Kidney (tissue), 22 donors: ENCODE data around the gene MYOZ3. TPM values are rescaled to one million over a fixed set of nuclear protein-coding genes. Genes with fewer than 3 reads are reported as not detected.
A peak's percentile ranks its signal among the peaks of the same experiment; 100 is the strongest.

Source experiments
- DNase-seq, 5 donors: peaks; one replicate each; pipeline ENCODE4 v3.0.0-alpha.2; 2013 to 2020
- FAIRE-seq: peaks from 2 replicates; lab custom pipeline; 2012; peaks lifted over from hg19 to GRCh38; lab: Jason Lieb, UNC
- H3K27ac ChIP-seq, 2 donors: one replicate each; pipeline ENCODE4 v1.7.0; 2013; ENCODE audit warnings: low read depth in 2 of 2, low read length in 2 of 2, inconsistent platforms in 1 of 2
- H3K27me3 ChIP-seq: one replicate; pipeline ENCODE4 v1.7.1; 2013; ENCODE audit warnings: low read length, inconsistent platforms; ENCODE audit not compliant: control insufficient read depth, insufficient read depth
- H3K36me3 ChIP-seq, 3 donors: one replicate each; pipeline versions ENCODE4 v1.7.0 to v1.7.1; 2013; ENCODE audit warnings: low read length in 3 of 3, control low read depth in 1 of 3, inconsistent platforms in 1 of 3; ENCODE audit not compliant: insufficient read depth in 3 of 3, control insufficient read depth in 2 of 3
- H3K4me1 ChIP-seq, 3 donors: one replicate each; pipeline versions ENCODE4 v1.7.0 to v1.7.1; 2013; ENCODE audit warnings: low read length in 3 of 3, inconsistent platforms in 1 of 3, low read depth in 1 of 3; ENCODE audit not compliant: control insufficient read depth in 2 of 3, insufficient read depth in 2 of 3
- H3K4me3 ChIP-seq, 3 donors: one replicate each; pipeline versions ENCODE4 v1.7.0 to v1.8.1; 2013; ENCODE audit warnings: low read length in 3 of 3, control low read depth in 1 of 3, inconsistent platforms in 1 of 3
- H3K9ac ChIP-seq, 3 donors: one replicate each; pipeline versions ENCODE4 v1.7.0 to v1.7.1; 2013; ENCODE audit warnings: low read length in 3 of 3, control low read depth in 1 of 3, inconsistent platforms in 1 of 3
- H3K9me3 ChIP-seq, 3 donors: one replicate each; pipeline versions ENCODE4 v1.7.0 to v1.7.1; 2013; ENCODE audit warnings: low read length in 3 of 3, control low read depth in 1 of 3, inconsistent platforms in 1 of 3; ENCODE audit not compliant: control insufficient read depth in 2 of 3, insufficient read depth in 1 of 3
- CTCF ChIP-seq: IDR thresholded peaks from 3 replicates; pipeline ENCODE4 v1.5.1; 2012; ENCODE audit warnings: mild to moderate bottlenecking, moderate library complexity, borderline replicate concordance; ENCODE audit not compliant: insufficient read depth; ENCODE audit errors: extremely low read depth
- intact Hi-C: fragments of 100-400 bp; cut with DNase I; formaldehyde crosslinking; loops from one replicate; pipeline ENCODE4 v1.11.1; 2022
- long read RNA-seq, 10 donors: library from polyadenylated mRNA in 1 of 10; unstranded in 1 of 10; transcript quantifications; one replicate each; pipeline ENCODE4 v2.0.0 and lab custom pipeline, GENCODE V29; 2021 to 2026
- polyA plus RNA-seq: library from polyadenylated mRNA; stranded (reverse); fragments of 350-450 nt; fragmentation: Illumina TruSeq; extraction: RNeasy Lipid Tissue Mini Kit (QIAGEN cat#74804); gene quantifications from one replicate; pipeline ENCODE4 v1.2.3, GENCODE V29; 2014; ENCODE audit warnings: low read depth, low replicate concordance; ENCODE audit not compliant: insufficient read depth
- total RNA-seq: library from RNA; stranded (reverse); fragmentation: NEBNext Ultra II Directional; extraction: Animal tissue kit (Norgen Biotek cat#: 25700); gene quantifications from one replicate; pipeline ENCODE4 v1.2.1, GENCODE V29; 2021
- donor health status: control.
- donor health status: control.
- donor health status: control.
- donor health status: control.
- donor health status: control.
- donor health status: DM: yes; HTN: yes; CAD: no.
- donor health status: Normal renal cell carcinoma (clear cell type).

MYOZ3 gene
- total RNA-seq = 0.66 TPM
- 1.3 TPM for polyA plus RNA-seq
- long read RNA-seq, donor 1, partial matches to known transcripts = 0 of 1 reads
- long read RNA-seq, donor 1, other reads (novel, unspliced or antisense) = 0 of 1 reads
- long read RNA-seq, donor 2, partial matches to known transcripts = 0 of 1 reads
- long read RNA-seq, donor 2, other reads (novel, unspliced or antisense) = 0 of 1 reads
- long read RNA-seq, donor 3, partial matches to known transcripts = 0 of 1 reads
- long read RNA-seq, donor 3, other reads (novel, unspliced or antisense) = 0 of 1 reads
- long read RNA-seq, donor 4, partial matches to known transcripts = 0 of 1 reads
- long read RNA-seq, donor 4, other reads (novel, unspliced or antisense) = 0 of 1 reads
- long read RNA-seq, donor 5 = 0 reads
- long read RNA-seq, donor 6 = 0 reads
- long read RNA-seq, donor 7, partial matches to known transcripts = 0 of 1 reads
- long read RNA-seq, donor 7, other reads (novel, unspliced or antisense) = 1 of 1 reads
- long read RNA-seq, donor 8 = 0 reads
- long read RNA-seq, donor 9 = 0 reads
- long read RNA-seq, donor 10, partial matches to known transcripts = 0 of 2 reads
- long read RNA-seq, donor 10, other reads (novel, unspliced or antisense) = 0 of 2 reads

- intact Hi-C loops = no loop called here
- Histone ChIP-seq H3K9me3 (no peaks in the 10 kb centered on the region), H3K9ac (no peak within 1 kb of the TSS), H3K4me3 (no peak within 1 kb of the TSS), H3K36me3 (no peaks in the 10 kb centered on the region), H3K27me3 (no peaks in the 10 kb centered on the region), H3K27ac (no peak within 1 kb of the TSS), H3K4me1 (peaks cover 0 to 9% (median 5%) of the 10 kb centered on the region in 3 donors)
- no peak for TF ChIP-seq CTCF
- FAIRE-seq (no peak), DNase-seq (peak in 1 of 5 donors; percentile 38)
These were observed at the start of gene MYOZ3 for GRCh38 chr5:150661086-150661485. Gene MYOZ3, plus strand, starts transcription at chr5:150661251. Its CDS starts 1,691 bp downstream, at chr5:150662942.

- intact Hi-C loops = no loop called here
These were observed 48.6 kb upstream of the MYOZ3 start for GRCh38 chr5:150612405-150612804.

GRCh38 chr5:150612905-150613670 is 48.0 kb upstream of the MYOZ3 start:
- H3K27me3 ChIP-seq = no peaks in the 10 kb centered on the region
- no peak overlapping the region for H3K9ac ChIP-seq
- H3K9me3 ChIP-seq = no peaks in the 10 kb centered on the region
- no peaks in the 10 kb centered on the region for H3K36me3 ChIP-seq
- H3K27ac ChIP-seq = peak overlapping the region in 1 of 2 donors; percentile 42
- H3K4me3 ChIP-seq = no peak overlapping the region
- intact Hi-C loops = no loop called here
- FAIRE-seq (no peak), DNase-seq (no peak)
- TF ChIP-seq CTCF = no peak
- peaks cover 0 to 60% (median 35%) of the 10 kb centered on the region in 3 donors for H3K4me1 ChIP-seq

More at GRCh38 chr5:150612405-150612804, 48.6 kb upstream of the MYOZ3 start:
- no peaks in the 10 kb centered on the region for H3K27me3 ChIP-seq
- H3K27ac ChIP-seq = peak overlapping the region in 1 of 2 donors; percentile 65
- peaks cover 0 to 57% (median 35%) of the 10 kb centered on the region in 3 donors for H3K4me1 ChIP-seq
- no peaks in the 10 kb centered on the region for H3K9me3 ChIP-seq
- H3K4me3 ChIP-seq = no peak overlapping the region
- H3K36me3 ChIP-seq = no peaks in the 10 kb centered on the region
- no peak for TF ChIP-seq CTCF
- no peak overlapping the region for H3K9ac ChIP-seq
- DNase-seq (no peak), FAIRE-seq (no peak)
